ENCODE results near the gene HFM1. TPM values are rescaled to one million over a fixed set of nuclear protein-coding genes. Genes with fewer than 3 reads are reported as not detected.
A peak's percentile ranks its signal among the peaks of the same experiment; 100 is the strongest.

The HFM1 gene
- total and polyA plus RNA-seq, 2 experiments from 2014 or later: 0.39 to 3.6 TPM

- H3K9me3 ChIP-seq (ENCODE audit: low read depth): no peaks in the 10 kb centered on the region
- H3K4me3 ChIP-seq: no peak overlapping the region
- no peak overlapping the region for H3K4me2 ChIP-seq
- no peaks in the 10 kb centered on the region for H3K27me3 ChIP-seq
- H3K79me2 ChIP-seq: no peaks in the 10 kb centered on the region
- TF ChIP-seq EZH2 (IDR thresholded peaks at IDR 0.05; ENCODE audit: borderline replicate concordance) (no peak), CTCF (IDR thresholded peaks at IDR 0.05; ENCODE audit: poor library complexity) (no peak), EZH2phosphoT487 (IDR thresholded peaks at IDR 0.05; ENCODE audit: low read depth, severe bottlenecking, unreplicated experiment) (no peak)
- 83% methylated on average over 1 of the region's 1 CpG for WGBS (ENCODE audit: low lambda C conversion rate, missing lambda C conversion rate)
- no peak for DNase-seq (ENCODE audit: low spot score)
- H4K20me1 ChIP-seq (ENCODE audit: insufficient read depth, poor library complexity, severe bottlenecking): no peaks in the 10 kb centered on the region
- H2AFZ ChIP-seq: no peak overlapping the region
- no peak overlapping the region for H3K27ac ChIP-seq
- no peaks in the 10 kb centered on the region for H3K9me2 ChIP-seq (replicated peaks; ENCODE audit: insufficient read depth)
- no peaks in the 10 kb centered on the region for H3K36me3 ChIP-seq (replicated peaks; ENCODE audit: insufficient read depth, low read depth)
- H3K4me1 ChIP-seq (ENCODE audit: insufficient read depth): no peaks in the 10 kb centered on the region
Measured at GRCh38 chr1:91393042-91393441, 11.6 kb downstream of the HFM1 start.

GRCh38 chr1:91386109-91386508, 18.5 kb downstream of the HFM1 start:
- Histone ChIP-seq H3K4me1 (ENCODE audit: insufficient read depth) (no peaks in the 10 kb centered on the region), H3K79me2 (no peaks in the 10 kb centered on the region), H4K20me1 (ENCODE audit: insufficient read depth, poor library complexity, severe bottlenecking) (no peaks in the 10 kb centered on the region), H3K9me2 (replicated peaks; ENCODE audit: insufficient read depth) (no peaks in the 10 kb centered on the region), H3K9me3 (ENCODE audit: low read depth) (no peaks in the 10 kb centered on the region), H2AFZ (no peak overlapping the region), H3K27me3 (no peaks in the 10 kb centered on the region), H3K4me2 (no peak overlapping the region), H3K36me3 (replicated peaks; ENCODE audit: insufficient read depth, low read depth) (no peaks in the 10 kb centered on the region), H3K4me3 (no peak overlapping the region), H3K27ac (no peak overlapping the region)
- WGBS (ENCODE audit: low lambda C conversion rate, missing lambda C conversion rate): 81% methylated on average over 2 of the region's 2 CpGs
- DNase-seq (ENCODE audit: low spot score): peak; percentile 3
- TF ChIP-seq EZH2 (IDR thresholded peaks at IDR 0.05; ENCODE audit: borderline replicate concordance) (no peak), CTCF (IDR thresholded peaks at IDR 0.05; ENCODE audit: poor library complexity) (no peak), EZH2phosphoT487 (IDR thresholded peaks at IDR 0.05; ENCODE audit: low read depth, severe bottlenecking, unreplicated experiment) (no peak)

- TF ChIP-seq EZH2 (IDR thresholded peaks at IDR 0.05; ENCODE audit: borderline replicate concordance) (no peak), CTCF (IDR thresholded peaks at IDR 0.05; ENCODE audit: poor library complexity) (no peak), EZH2phosphoT487 (IDR thresholded peaks at IDR 0.05; ENCODE audit: low read depth, severe bottlenecking, unreplicated experiment) (no peak)
- Histone ChIP-seq H3K4me3 (no peak overlapping the region), H3K27me3 (no peaks in the 10 kb centered on the region), H3K36me3 (replicated peaks; ENCODE audit: insufficient read depth, low read depth) (no peaks in the 10 kb centered on the region), H3K9me3 (ENCODE audit: low read depth) (no peaks in the 10 kb centered on the region), H3K79me2 (no peaks in the 10 kb centered on the region), H4K20me1 (ENCODE audit: insufficient read depth, poor library complexity, severe bottlenecking) (no peaks in the 10 kb centered on the region), H3K4me1 (ENCODE audit: insufficient read depth) (no peaks in the 10 kb centered on the region), H3K9me2 (replicated peaks; ENCODE audit: insufficient read depth) (no peaks in the 10 kb centered on the region), H2AFZ (no peak overlapping the region), H3K4me2 (no peak overlapping the region), H3K27ac (no peak overlapping the region)
- 81% methylated on average over 2 of the region's 2 CpGs for WGBS (ENCODE audit: low lambda C conversion rate, missing lambda C conversion rate)
- no peak for DNase-seq (ENCODE audit: low spot score)
Measured at GRCh38 chr1:91383456-91383855, 21.2 kb downstream of the HFM1 start.

GRCh38 chr1:91381844-91382243, 22.8 kb downstream of the HFM1 start:
- WGBS (ENCODE audit: low lambda C conversion rate, missing lambda C conversion rate): 81% methylated on average over 3 of the region's 3 CpGs
- Histone ChIP-seq H4K20me1 (ENCODE audit: insufficient read depth, poor library complexity, severe bottlenecking) (no peaks in the 10 kb centered on the region), H3K36me3 (replicated peaks; ENCODE audit: insufficient read depth, low read depth) (no peaks in the 10 kb centered on the region), H3K4me3 (no peak overlapping the region), H3K9me3 (ENCODE audit: low read depth) (no peaks in the 10 kb centered on the region), H3K27ac (no peak overlapping the region), H3K4me1 (ENCODE audit: insufficient read depth) (no peaks in the 10 kb centered on the region), H3K27me3 (no peaks in the 10 kb centered on the region), H3K79me2 (no peaks in the 10 kb centered on the region), H3K9me2 (replicated peaks; ENCODE audit: insufficient read depth) (no peaks in the 10 kb centered on the region), H2AFZ (no peak overlapping the region), H3K4me2 (no peak overlapping the region)
- no peak for TF ChIP-seq CTCF (IDR thresholded peaks at IDR 0.05; ENCODE audit: poor library complexity)
- TF ChIP-seq EZH2 (IDR thresholded peaks at IDR 0.05; ENCODE audit: borderline replicate concordance): no peak
- TF ChIP-seq EZH2phosphoT487 (IDR thresholded peaks at IDR 0.05; ENCODE audit: low read depth, severe bottlenecking, unreplicated experiment): no peak
- no peak for DNase-seq (ENCODE audit: low spot score)

All from hepatocyte (in vitro differentiated cells).